ENCODE measurements around the gene HLCS. TPM values are rescaled to one million over a fixed set of nuclear protein-coding genes. Genes with fewer than 3 reads are reported as not detected.

Gene HLCS
- total RNA-seq, 1 experiment from 2014 or later = 12.7 TPM

GRCh38 chr21:36750576-36750959, 215.9 kb downstream of the HLCS start:
- no peaks in the 10 kb centered on the region for H3K79me1 ChIP-seq (ENCODE audit: insufficient read depth, low read depth, low read length, poor library complexity, severe bottlenecking)
- H3K9me3 Mint-ChIP-seq = no peaks in the 10 kb centered on the region; a peak in 1 of 5 replicates
- no peak overlapping the region for H3K23ac ChIP-seq (ENCODE audit: insufficient read length, low read depth, low read length)
- no peak overlapping the region for H2BK15ac ChIP-seq (ENCODE audit: low read depth, low read length)
- no peak overlapping the region for H3K14ac ChIP-seq (ENCODE audit: insufficient read depth, low read length)
- no peak overlapping the region for H2BK12ac ChIP-seq (ENCODE audit: insufficient read length, low read depth, low read length)
- H3K4me3 Mint-ChIP-seq = peak overlapping the region; percentile 13 to 63
- H3K36me3 Mint-ChIP-seq (ENCODE audit: insufficient read depth in 1 of 3, low read depth in 3 of 3) = peaks cover 0 to 5% (median 0%) of the 10 kb centered on the region in 3 experiments; a peak in 3 of 7 replicates
- H3K27me3 ChIP-seq (ENCODE audit: insufficient read depth, low read length) = peaks cover 5% of the 10 kb centered on the region; the same call in 1 of the 2 replicates
- no peak overlapping the region for H2BK120ac ChIP-seq (ENCODE audit: low read depth, low read length, poor library complexity, severe bottlenecking)
- H3K4ac ChIP-seq (ENCODE audit: low read depth, low read length) = no peak overlapping the region; the same call in 1 of the 2 replicates
- no peaks in the 10 kb centered on the region for H3K79me2 ChIP-seq (ENCODE audit: insufficient read depth, low read length)
- H3K27ac Mint-ChIP-seq = peak overlapping the region; percentile 97 to 99 (median 98); a peak in 6 of 7 replicates
- no peak overlapping the region for H4K5ac ChIP-seq (ENCODE audit: insufficient read length, low read depth, low read length)
- no peak overlapping the region for H3K4me2 ChIP-seq (ENCODE audit: insufficient read depth, insufficient read length, low read length)
- no peak overlapping the region for H4K8ac ChIP-seq (replicated peaks; ENCODE audit: insufficient read length, low read depth, low read length)
- H3K18ac ChIP-seq (ENCODE audit: insufficient read length, low read depth, low read length) = peak overlapping the region; percentile 76
- peak overlapping the region; percentile 94 for H3K27ac ChIP-seq (ENCODE audit: insufficient read length, low read depth, low read length)
- peak overlapping the region; percentile 71 for H3T11ph ChIP-seq (ENCODE audit: low read length)
- TF ChIP-seq CTCF (conservative IDR thresholded peaks at IDR 0.05) = no peak
- no peak overlapping the region for H3K9ac ChIP-seq (ENCODE audit: extremely low read depth, insufficient read length, low read length)
- no peak overlapping the region for H2AFZ ChIP-seq (ENCODE audit: low read length)
- no peak for DNase-seq
- no peak overlapping the region for H2BK5ac ChIP-seq (ENCODE audit: insufficient read length, low read length)
- H3K27me3 Mint-ChIP-seq (ENCODE audit: low read depth) = peaks cover 30% of the 10 kb centered on the region
- H3K4me1 ChIP-seq (ENCODE audit: insufficient read depth, low read length) = peaks cover 18% of the 10 kb centered on the region; the same call in 1 of the 2 replicates
- H3K9me3 ChIP-seq (ENCODE audit: control insufficient read depth, low read depth, low read length) = no peaks in the 10 kb centered on the region
- H3K56ac ChIP-seq (ENCODE audit: insufficient read length, low read depth, low read length) = no peak overlapping the region
- no peak overlapping the region for H2BK20ac ChIP-seq (ENCODE audit: low read depth, low read length, poor library complexity, severe bottlenecking)
- H2AK5ac ChIP-seq (ENCODE audit: insufficient read length, low read length) = no peak overlapping the region
- no CpG with 5 or more reads among the region's 2 CpGs for WGBS (ENCODE audit: extremely low coverage, insufficient read length, low lambda C conversion rate)
- no peaks in the 10 kb centered on the region for H4K20me1 ChIP-seq (ENCODE audit: control insufficient read depth, insufficient read depth, insufficient read length)
- peaks cover 57 to 60% of the 10 kb centered on the region in 2 experiments for H3K4me1 Mint-ChIP-seq
- no peak overlapping the region for H4K91ac ChIP-seq (ENCODE audit: insufficient read length, low read depth, low read length)
- H3K23me2 ChIP-seq (ENCODE audit: insufficient read length, low read depth, low read length, poor library complexity, severe bottlenecking) = peaks cover 7% of the 10 kb centered on the region

Data from H9 (cell line).